ENCODE data around the gene SOX21. TPM values are rescaled to one million over a fixed set of nuclear protein-coding genes. Genes with fewer than 3 reads are reported as not detected.

The SOX21 gene
- total and polyA plus RNA-seq, 2 of the 8 experiments (the other 6 are each of a cell fraction or from before 2014, with no cell fraction given) = 3.9 TPM

DNA sequence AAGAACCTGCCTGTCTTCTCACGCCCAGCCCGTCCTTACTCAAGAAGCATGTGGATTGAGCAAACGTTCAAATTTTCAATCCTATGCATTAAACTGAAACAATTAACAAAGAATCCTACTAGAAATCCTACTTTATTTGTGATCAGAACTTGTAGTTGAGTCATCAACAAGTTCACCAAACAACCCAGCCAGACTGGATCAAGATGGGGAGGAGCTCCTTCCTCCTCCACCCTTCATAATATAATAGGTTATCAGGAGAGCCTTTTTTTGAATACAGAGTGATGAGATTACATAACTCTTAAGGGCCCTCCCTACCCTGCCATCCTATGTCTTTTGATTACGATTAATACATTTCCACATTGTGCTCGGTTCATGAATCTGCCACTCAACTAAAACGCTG lies 32.7 kb downstream of the SOX21 start:
- POLR2A ChIA-PET (ENCODE audit: partially characterized antibody) = interaction anchor here (0.9 kb wide), 1 partner anchor 14 kb away, joined by 3 read pairs; no protein-coding TSS in a partner anchor
- no peak for TF ChIP-seq NANOG (IDR thresholded peaks at IDR 0.05; ENCODE audit: insufficient read depth, low read depth, low read length, poor library complexity, severe bottlenecking)
- TF ChIP-seq, protein P1, sequence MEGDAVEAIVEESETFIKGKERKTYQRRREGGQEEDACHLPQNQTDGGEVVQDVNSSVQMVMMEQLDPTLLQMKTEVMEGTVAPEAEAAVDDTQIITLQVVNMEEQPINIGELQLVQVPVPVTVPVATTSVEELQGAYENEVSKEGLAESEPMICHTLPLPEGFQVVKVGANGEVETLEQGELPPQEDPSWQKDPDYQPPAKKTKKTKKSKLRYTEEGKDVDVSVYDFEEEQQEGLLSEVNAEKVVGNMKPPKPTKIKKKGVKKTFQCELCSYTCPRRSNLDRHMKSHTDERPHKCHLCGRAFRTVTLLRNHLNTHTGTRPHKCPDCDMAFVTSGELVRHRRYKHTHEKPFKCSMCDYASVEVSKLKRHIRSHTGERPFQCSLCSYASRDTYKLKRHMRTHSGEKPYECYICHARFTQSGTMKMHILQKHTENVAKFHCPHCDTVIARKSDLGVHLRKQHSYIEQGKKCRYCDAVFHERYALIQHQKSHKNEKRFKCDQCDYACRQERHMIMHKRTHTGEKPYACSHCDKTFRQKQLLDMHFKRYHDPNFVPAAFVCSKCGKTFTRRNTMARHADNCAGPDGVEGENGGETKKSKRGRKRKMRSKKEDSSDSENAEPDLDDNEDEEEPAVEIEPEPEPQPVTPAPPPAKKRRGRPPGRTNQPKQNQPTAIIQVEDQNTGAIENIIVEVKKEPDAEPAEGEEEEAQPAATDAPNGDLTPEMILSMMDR (IDR thresholded peaks at IDR 0.05; ENCODE audit: control extremely low read depth in 1 of 3, insufficient read depth in 1 of 3, low read depth in 1 of 3, low read length in 3 of 3) = no peak
- no peak for TF ChIP-seq EGR1 (IDR thresholded peaks at IDR 0.05; ENCODE audit: borderline replicate concordance, low read depth, low read length)
- no peak for TF ChIP-seq SIRT6 (IDR thresholded peaks at IDR 0.05; ENCODE audit: low read length)
- TF ChIP-seq, protein P2, sequence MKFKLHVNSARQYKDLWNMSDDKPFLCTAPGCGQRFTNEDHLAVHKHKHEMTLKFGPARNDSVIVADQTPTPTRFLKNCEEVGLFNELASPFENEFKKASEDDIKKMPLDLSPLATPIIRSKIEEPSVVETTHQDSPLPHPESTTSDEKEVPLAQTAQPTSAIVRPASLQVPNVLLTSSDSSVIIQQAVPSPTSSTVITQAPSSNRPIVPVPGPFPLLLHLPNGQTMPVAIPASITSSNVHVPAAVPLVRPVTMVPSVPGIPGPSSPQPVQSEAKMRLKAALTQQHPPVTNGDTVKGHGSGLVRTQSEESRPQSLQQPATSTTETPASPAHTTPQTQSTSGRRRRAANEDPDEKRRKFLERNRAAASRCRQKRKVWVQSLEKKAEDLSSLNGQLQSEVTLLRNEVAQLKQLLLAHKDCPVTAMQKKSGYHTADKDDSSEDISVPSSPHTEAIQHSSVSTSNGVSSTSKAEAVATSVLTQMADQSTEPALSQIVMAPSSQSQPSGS (IDR thresholded peaks at IDR 0.05; ENCODE audit: low read length) = no peak
- TF ChIP-seq POLR2A (IDR thresholded peaks at IDR 0.05; ENCODE audit: control extremely low read depth in 1 of 2, low read depth in 2 of 2, low read length in 2 of 2) = no peak
- no peak for TF ChIP-seq CTBP2 (IDR thresholded peaks at IDR 0.05; ENCODE audit: borderline replicate concordance, insufficient read depth, insufficient read length, low read length)
- no peak for TF ChIP-seq CEBPB (IDR thresholded peaks at IDR 0.05; ENCODE audit: low read depth, low read length)
- TF ChIP-seq ASH2L (IDR thresholded peaks at IDR 0.05; ENCODE audit: low read length) = no peak
- no peak for TF ChIP-seq SP1 (IDR thresholded peaks at IDR 0.05; ENCODE audit: low read depth, low read length)

More for the DNA sequence above, 32.7 kb downstream of the SOX21 start:
- no peak overlapping the region for H4K8ac ChIP-seq (ENCODE audit: extremely low read depth, insufficient read depth, low read length)
- H3K27ac ChIP-seq (ENCODE audit: low read depth, low read length) = no peak overlapping the region
- H3K79me2 ChIP-seq (ENCODE audit: control insufficient read depth in 1 of 2, insufficient read depth in 2 of 2, low read length in 2 of 2) = no peaks in the 10 kb centered on the region
- H2BK12ac ChIP-seq (ENCODE audit: low read depth, low read length) = no peak overlapping the region
- no peak overlapping the region for H3K18ac ChIP-seq (ENCODE audit: extremely low read depth, low read length)
- H2BK15ac ChIP-seq (ENCODE audit: low read length) = no peak overlapping the region
- no peak overlapping the region for H2AFZ ChIP-seq (ENCODE audit: low read length)
- H3K9me3 ChIP-seq (ENCODE audit: insufficient read depth in 2 of 2, low read depth in 1 of 2, low read length in 1 of 2) = no peaks in the 10 kb centered on the region
- H2AK5ac ChIP-seq (ENCODE audit: low read depth, low read length) = no peak overlapping the region
- no peak overlapping the region for H3K56ac ChIP-seq (replicated peaks; ENCODE audit: insufficient read length, low read depth, low read length)
- no peak overlapping the region for H2BK120ac ChIP-seq (replicated peaks; ENCODE audit: low read depth, low read length)
- no peaks in the 10 kb centered on the region for H3K27me3 ChIP-seq (replicated peaks in 1 of 4; ENCODE audit: control insufficient read depth in 3 of 4, extremely low read depth in 1 of 4, insufficient read depth in 3 of 4, low read length in 3 of 4)
- H3K4me1 ChIP-seq (replicated peaks in 1 of 4; ENCODE audit: control insufficient read depth in 3 of 4, insufficient read depth in 4 of 4, low read length in 3 of 4) = peaks cover 0 to 4% (median 2%) of the 10 kb centered on the region in 4 experiments; a peak in 3 of 7 replicates
- H3K79me1 ChIP-seq (ENCODE audit: low read depth, low read length) = no peaks in the 10 kb centered on the region
- H3K4ac ChIP-seq (replicated peaks; ENCODE audit: insufficient read length, low read depth, low read length) = no peak overlapping the region
- H3K4me2 ChIP-seq (ENCODE audit: insufficient read depth in 1 of 2, low read depth in 2 of 2, low read length in 2 of 2) = no peak overlapping the region
- no peak overlapping the region for H3K4me3 ChIP-seq (ENCODE audit: extremely low read depth in 1 of 4, insufficient read depth in 2 of 4, low read depth in 3 of 4, low read length in 4 of 4)
- H3K23me2 ChIP-seq (ENCODE audit: low read depth, low read length) = 0 out of 2 replicates have a peak, but pooled peaks cover 2% of the 10 kb centered on the region
- CTCF ChIA-PET (ENCODE audit: partially characterized antibody) = interaction anchor here (0.7 to 1.2 kb wide), 6 partner anchors 18 to 476 kb away, joined by 3 to 5 read pairs (median 4); partner anchors contain the start of gene SOX21
- no peak overlapping the region for H3K14ac ChIP-seq (ENCODE audit: insufficient read length)
- no peak overlapping the region for H3K23ac ChIP-seq (ENCODE audit: insufficient read length)
- H2BK20ac ChIP-seq (ENCODE audit: low read length) = no peak overlapping the region
- H4K91ac ChIP-seq (replicated peaks; ENCODE audit: insufficient read length, low read length) = no peak overlapping the region
- H2BK5ac ChIP-seq (ENCODE audit: low read depth, low read length) = no peak overlapping the region
- H3K36me3 ChIP-seq (ENCODE audit: control insufficient read depth in 2 of 4, insufficient read depth in 4 of 4, low read length in 3 of 4) = no peaks in the 10 kb centered on the region
- no peak for FAIRE-seq
- DNase-seq (ENCODE audit: low read depth in 1 of 2, low spot score in 2 of 2) = no peak
- no peak overlapping the region for H4K5ac ChIP-seq (ENCODE audit: insufficient read length, low read depth, low read length)
- no peaks in the 10 kb centered on the region for H4K20me1 ChIP-seq (replicated peaks in 1 of 2; ENCODE audit: control insufficient read depth in 1 of 2, insufficient read depth in 2 of 2, low read length in 2 of 2)
- WGBS, 2 experiments (ENCODE audit: extremely low coverage in 1 of 2, insufficient coverage in 1 of 2, insufficient read length in 1 of 2, insufficient replicate concordance in 2 of 2, low coverage in 1 of 2, low lambda C conversion rate in 2 of 2, missing lambda C conversion rate in 1 of 2) = 96% methylated on average over 6 of the region's 6 CpGs; no CpG with 5 or more reads in 1 of the 2 experiments
- no peak overlapping the region for H3K9ac ChIP-seq (replicated peaks in 1 of 4; ENCODE audit: extremely low read depth in 1 of 4, low read depth in 3 of 4, low read length in 3 of 4)
